ES-I3 (cell line): ENCODE data around the gene MYEOV.

Experiments used
- H3K36me3 ChIP-seq: 2 replicates; pipeline ENCODE4 v1.6.1; 2013; ENCODE audit warnings: mild to moderate bottlenecking, low read length, control low read depth, moderate library complexity; ENCODE audit not compliant: insufficient read depth
- H3K4me1 ChIP-seq: 2 replicates; pipeline ENCODE4 v1.6.1; 2013; ENCODE audit warnings: mild to moderate bottlenecking, control low read depth, low read length; ENCODE audit not compliant: insufficient read depth
- H3K9ac ChIP-seq: 2 replicates; pipeline ENCODE4 v1.6.1; 2013; ENCODE audit warnings: low read depth, mild to moderate bottlenecking, low read length, moderate library complexity
- H3K9me3 ChIP-seq: 2 replicates; pipeline ENCODE4 v1.6.1; 2013; ENCODE audit warnings: mild to moderate bottlenecking, low read length, moderate library complexity; ENCODE audit not compliant: control insufficient read depth, insufficient read depth

MYEOV gene

DNA sequence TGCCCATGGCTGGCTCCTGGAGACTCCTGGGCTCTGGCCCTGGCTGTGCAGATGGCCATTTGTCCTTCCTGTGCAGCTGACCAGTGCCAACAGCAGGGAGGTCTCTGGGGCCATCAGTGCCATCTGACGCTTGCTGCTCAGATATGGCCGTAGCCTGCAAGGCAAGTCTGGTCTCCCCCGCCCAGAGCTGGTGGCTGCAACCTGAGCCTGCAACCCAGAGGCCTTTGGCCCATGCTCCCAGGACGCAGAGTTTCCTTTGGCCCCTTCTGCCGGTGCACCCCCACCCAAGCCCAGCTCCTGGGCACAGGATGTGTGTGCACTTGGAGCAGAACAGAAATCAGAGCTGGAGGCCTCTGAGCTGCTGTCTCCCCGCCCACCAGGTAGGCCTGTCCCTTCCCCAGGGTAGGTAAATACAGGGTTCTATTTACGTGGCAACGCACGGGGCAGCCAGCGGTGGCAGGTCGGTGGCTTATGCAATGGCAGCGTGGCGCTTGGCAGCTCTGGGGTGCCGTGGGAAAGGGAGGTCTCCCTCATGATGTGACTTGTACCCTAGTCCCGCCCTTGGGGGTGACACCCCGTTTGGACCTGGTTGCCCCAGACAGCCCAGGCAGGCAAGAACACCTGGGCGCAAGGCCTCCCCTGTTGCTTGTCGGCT, 21.0 kb upstream of the MYEOV start:
- H3K9ac ChIP-seq: no peak overlapping the region
- no peaks in the 10 kb centered on the region for H3K4me1 ChIP-seq
- no peaks in the 10 kb centered on the region for H3K9me3 ChIP-seq
- no peaks in the 10 kb centered on the region for H3K36me3 ChIP-seq

GRCh38 chr11:69273571-69273970, 20.4 kb upstream of the MYEOV start:
- H3K9ac ChIP-seq: no peak overlapping the region
- H3K4me1 ChIP-seq: peaks cover 4% of the 10 kb centered on the region; the same call in 1 of the 2 replicates
- H3K36me3 ChIP-seq: no peaks in the 10 kb centered on the region

GRCh38 chr11:69274531-69275016, 19.4 kb upstream of the MYEOV start:
- H3K4me1 ChIP-seq: peaks cover 4% of the 10 kb centered on the region; the same call in 1 of the 2 replicates

More at GRCh38 chr11:69273571-69273970, 20.4 kb upstream of the MYEOV start:
- no peaks in the 10 kb centered on the region for H3K9me3 ChIP-seq

GRCh38 chr11:69275178-69275577, 18.8 kb upstream of the MYEOV start:
- no peaks in the 10 kb centered on the region for H3K36me3 ChIP-seq
- H3K9ac ChIP-seq: no peak overlapping the region
- peaks cover 4% of the 10 kb centered on the region; the same call in 1 of the 2 replicates for H3K4me1 ChIP-seq
- no peaks in the 10 kb centered on the region for H3K9me3 ChIP-seq

More at GRCh38 chr11:69274531-69275016, 19.4 kb upstream of the MYEOV start:
- Histone ChIP-seq H3K36me3 (no peaks in the 10 kb centered on the region), H3K9ac (no peak overlapping the region), H3K9me3 (no peaks in the 10 kb centered on the region)

DNA sequence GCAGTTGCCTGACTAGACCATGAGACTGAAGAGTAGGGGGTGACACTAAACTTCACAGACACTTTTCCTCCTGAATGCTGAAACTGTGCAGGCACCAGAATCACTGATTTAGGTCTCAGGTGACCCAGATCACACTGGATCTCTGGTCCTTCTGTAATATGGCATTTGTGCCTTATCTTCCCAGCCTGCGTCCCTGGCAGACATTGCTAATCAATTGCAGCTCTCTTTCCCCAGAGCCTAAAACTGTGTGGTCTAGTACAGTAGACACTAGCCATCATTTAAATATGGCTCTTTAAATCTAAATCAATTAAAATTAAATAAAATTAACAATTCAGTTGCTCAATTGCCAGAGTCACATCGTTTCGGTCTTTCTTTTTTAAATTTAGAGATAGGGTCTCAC, 17.8 kb upstream of the MYEOV start:
- no peaks in the 10 kb centered on the region for H3K36me3 ChIP-seq
- no peaks in the 10 kb centered on the region for H3K9me3 ChIP-seq
- peaks cover 4% of the 10 kb centered on the region; the same call in 1 of the 2 replicates for H3K4me1 ChIP-seq
- no peak overlapping the region for H3K9ac ChIP-seq

GRCh38 chr11:69277074-69277809, 16.7 kb upstream of the MYEOV start:
- Histone ChIP-seq H3K9me3 (no peaks in the 10 kb centered on the region), H3K4me1 (peaks cover 4% of the 10 kb centered on the region; the same call in 1 of the 2 replicates), H3K36me3 (no peaks in the 10 kb centered on the region), H3K9ac (no peak overlapping the region)

- Histone ChIP-seq H3K9ac (no peak overlapping the region), H3K36me3 (no peaks in the 10 kb centered on the region), H3K4me1 (peaks cover 4% of the 10 kb centered on the region; the same call in 1 of the 2 replicates), H3K9me3 (no peaks in the 10 kb centered on the region)
Observed at GRCh38 chr11:69278091-69278867, 15.7 kb upstream of the MYEOV start.

GRCh38 chr11:69280451-69280850, 13.5 kb upstream of the MYEOV start:
- peaks cover 4% of the 10 kb centered on the region; the same call in 1 of the 2 replicates for H3K4me1 ChIP-seq
- H3K9ac ChIP-seq: no peak overlapping the region
- H3K9me3 ChIP-seq: no peaks in the 10 kb centered on the region
- H3K36me3 ChIP-seq: no peaks in the 10 kb centered on the region

GRCh38 chr11:69280994-69281393, 13.0 kb upstream of the MYEOV start:
- no peaks in the 10 kb centered on the region for H3K9me3 ChIP-seq
- H3K36me3 ChIP-seq: no peaks in the 10 kb centered on the region
- H3K4me1 ChIP-seq: peaks cover 4% of the 10 kb centered on the region; the same call in 1 of the 2 replicates
- H3K9ac ChIP-seq: no peak overlapping the region

DNA sequence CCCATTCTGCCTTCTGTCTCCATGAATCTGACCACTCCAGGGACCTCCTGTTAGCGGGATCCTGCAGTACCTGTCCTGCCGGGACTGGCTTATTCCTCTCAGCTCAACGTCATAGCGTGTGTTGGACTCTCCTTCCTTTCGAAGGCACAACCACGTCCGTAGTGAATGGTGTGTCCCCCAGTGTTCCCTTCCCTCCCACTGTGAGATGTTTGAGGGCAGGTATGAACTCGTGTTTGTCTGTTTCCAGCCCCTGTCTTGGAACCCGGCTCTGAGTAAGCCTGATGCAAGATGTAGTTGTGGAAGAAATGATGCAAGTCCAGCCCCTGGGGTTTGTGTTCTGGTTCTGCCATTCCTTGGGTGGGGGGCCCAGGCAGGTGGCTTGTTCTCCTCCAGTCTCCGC, 10.5 kb upstream of the MYEOV start:
- no peaks in the 10 kb centered on the region for H3K36me3 ChIP-seq
- peaks cover 12% of the 10 kb centered on the region; the same call in 1 of the 2 replicates for H3K4me1 ChIP-seq
- H3K9me3 ChIP-seq: no peaks in the 10 kb centered on the region
- no peak overlapping the region for H3K9ac ChIP-seq

- Histone ChIP-seq H3K4me1 (peaks cover 12% of the 10 kb centered on the region; the same call in 1 of the 2 replicates), H3K36me3 (no peaks in the 10 kb centered on the region)
Observed at GRCh38 chr11:69284081-69284511, 9.9 kb upstream of the MYEOV start.

GRCh38 chr11:69285091-69285490, 8.9 kb upstream of the MYEOV start:
- Histone ChIP-seq H3K4me1 (peaks cover 12% of the 10 kb centered on the region; the same call in 1 of the 2 replicates), H3K9me3 (no peaks in the 10 kb centered on the region), H3K36me3 (no peaks in the 10 kb centered on the region), H3K9ac (no peak overlapping the region)

More at GRCh38 chr11:69284081-69284511, 9.9 kb upstream of the MYEOV start:
- no peak overlapping the region for H3K9ac ChIP-seq
- no peaks in the 10 kb centered on the region for H3K9me3 ChIP-seq

DNA sequence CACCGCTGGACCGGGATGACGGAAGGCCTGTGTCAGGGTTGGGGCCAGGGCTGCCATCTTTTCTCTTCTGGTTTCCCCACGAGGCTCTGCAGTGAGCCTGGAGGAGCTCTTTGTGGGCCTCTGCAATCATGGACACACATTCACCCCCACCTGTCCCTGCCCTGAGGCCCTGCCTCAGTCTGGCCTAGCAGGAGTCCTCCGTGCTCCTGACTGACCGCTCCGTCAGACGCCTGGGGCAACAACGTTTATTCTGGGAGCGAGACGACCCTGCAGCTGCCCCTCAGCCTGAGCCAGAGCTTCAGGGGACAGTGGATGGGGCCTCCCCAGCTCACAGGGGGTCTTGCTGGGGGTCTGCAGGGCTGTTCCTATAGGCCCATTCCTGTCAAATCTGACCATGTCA, 8.2 kb upstream of the MYEOV start:
- H3K36me3 ChIP-seq: no peaks in the 10 kb centered on the region
- H3K9ac ChIP-seq: no peak overlapping the region
- peaks cover 12% of the 10 kb centered on the region; the same call in 1 of the 2 replicates for H3K4me1 ChIP-seq
- H3K9me3 ChIP-seq: no peaks in the 10 kb centered on the region
